A549 (cell line): ENCODE results near the gene ASB7. TPM values are rescaled to one million over a fixed set of nuclear protein-coding genes. Genes with fewer than 3 reads are reported as not detected.

Source experiments
- ATAC-seq, 2 experiments: fragments of 200-7000 bp in 1 of 2; fragments of >200 bp in 1 of 2; cut with Nextera tagmentation in 1 of 2; cut with Tn5 transposase in 1 of 2; 3 replicates each; pipeline versions ENCODE4 v1.8.0 to v1.9.1; 2018 to 2020; ENCODE audit warnings: mild to moderate bottlenecking in 1 of 2, moderate library complexity in 1 of 2
- CTCF ChIA-PET: fragments of 300-600 bp; sonication (Branson Sonifier 250); formaldehyde crosslinking; extraction: SDS; loops from one replicate; lab custom pipeline; 2021; ENCODE audit warnings: antibody characterized with exemption, inconsistent platforms; lab: Yijun Ruan, JAX
- POLR2A ChIA-PET: fragments of 350-600 bp; formaldehyde crosslinking; extraction: SDS; loops from one replicate; lab custom pipeline; 2021; ENCODE audit warnings: antibody characterized with exemption, inconsistent platforms; lab: Yijun Ruan, JAX
- DNase-seq, 2 experiments: peaks; one replicate each; pipeline versions ENCODE4 v3.0.0 to v3.0.0-alpha.2; 2011 to 2016; ENCODE audit warnings: low read depth in 1 of 2, low spot score in 1 of 2
- FAIRE-seq: peaks from 2 replicates; lab custom pipeline; 2011; peaks lifted over from hg19 to GRCh38; lab: Jason Lieb, UNC
- H3K27ac ChIP-seq, 2 experiments: fragments of >200 bp; sonication (Bioruptor Twin); formaldehyde crosslinking; 3 replicates each; pipeline ENCODE4 v1.5.1; 2016 to 2017
- H3K4me1 ChIP-seq: fragments of >200 bp; sonication (Bioruptor Twin); formaldehyde crosslinking; 3 replicates; pipeline ENCODE4 v1.6.1; 2016
- H3K4me2 ChIP-seq: fragments of >200 bp; sonication (Bioruptor Twin); formaldehyde crosslinking; 3 replicates; pipeline ENCODE4 v1.6.1; 2016
- H3K4me3 ChIP-seq: fragments of >200 bp; sonication (Bioruptor Twin); formaldehyde crosslinking; 3 replicates; pipeline ENCODE4 v1.5.1; 2016
- H3K9me3 ChIP-seq: fragments of >200 bp; sonication (Bioruptor Twin); formaldehyde crosslinking; 3 replicates; pipeline ENCODE4 v1.6.1; 2016
- ATOH8 ChIP-seq: fragments of 250-450 bp; sonication (Bioruptor Pico); IDR thresholded peaks from 2 replicates; pipeline ENCODE4 v1.5.0; 2020; ENCODE audit warnings: low read depth, mild to moderate bottlenecking, moderate library complexity
- BHLHE40 ChIP-seq: IDR thresholded peaks from 2 replicates; pipeline ENCODE4 v1.6.1; 2012; ENCODE audit warnings: low read depth, low read length, inconsistent platforms
- CBX8 ChIP-seq: fragments of 200-600 bp; sonication (generic); IDR thresholded peaks from 2 replicates; pipeline ENCODE4 v1.6.1; 2016
- FOSB ChIP-seq: fragments of 250-450 bp; sonication (Bioruptor Pico); IDR thresholded peaks from 2 replicates; pipeline ENCODE4 v1.5.0; 2020; ENCODE audit warnings: mild to moderate bottlenecking, moderate library complexity
- FOXS1 ChIP-seq: fragments of 250-450 bp; sonication (Bioruptor Pico); IDR thresholded peaks from 2 replicates; pipeline ENCODE4 v1.5.0; 2020; ENCODE audit warnings: mild to moderate bottlenecking, moderate library complexity
- GATA3 ChIP-seq: IDR thresholded peaks from 2 replicates; pipeline ENCODE4 v1.6.1; 2012; ENCODE audit warnings: borderline replicate concordance
- HDAC2 ChIP-seq: fragments of 200-600 bp; sonication (generic); IDR thresholded peaks from 2 replicates; pipeline ENCODE4 v1.6.1; 2016
- HEYL ChIP-seq: fragments of 250-450 bp; sonication (Bioruptor Pico); IDR thresholded peaks from 2 replicates; pipeline ENCODE4 v1.8.0; 2021; ENCODE audit warnings: mild to moderate bottlenecking, moderate library complexity
- HOXA7 ChIP-seq: fragments of 250-450 bp; sonication (Bioruptor Pico); IDR thresholded peaks from 2 replicates; pipeline ENCODE4 v1.5.0; 2020; ENCODE audit warnings: mild to moderate bottlenecking, moderate library complexity
- HOXB5 ChIP-seq: fragments of 250-450 bp; sonication (Bioruptor Pico); IDR thresholded peaks from 2 replicates; pipeline ENCODE4 v1.5.0; 2020; ENCODE audit warnings: mild to moderate bottlenecking, moderate library complexity
- JUN ChIP-seq, 2 experiments: fragments of >200 bp; sonication (Bioruptor Twin); formaldehyde crosslinking; IDR thresholded peaks; 2 replicates in 1 of 2; 3 replicates in 1 of 2; pipeline ENCODE4 v1.6.1; 2016 to 2017
- NFE2L2 ChIP-seq: fragments of 150-350 bp; conservative IDR thresholded peaks from 2 replicates; pipeline ENCODE4 v1.6.1; 2014; ENCODE audit warnings: low read length
- NPAS2 ChIP-seq: fragments of 250-450 bp; sonication (Bioruptor Pico); IDR thresholded peaks from 2 replicates; pipeline ENCODE4 v1.8.0; 2022; ENCODE audit warnings: mild to moderate bottlenecking, moderate library complexity, borderline replicate concordance
- NR3C1 ChIP-seq: fragments of >200 bp; sonication (Bioruptor Twin); formaldehyde crosslinking; IDR thresholded peaks from 3 replicates; pipeline ENCODE4 v1.6.1; 2017
- RARB ChIP-seq: fragments of 250-450 bp; sonication (Bioruptor Pico); IDR thresholded peaks from 2 replicates; pipeline ENCODE4 v1.8.0; 2021; ENCODE audit warnings: mild to moderate bottlenecking, moderate library complexity
- RCOR1 ChIP-seq: fragments of 150-350 bp; IDR thresholded peaks from 2 replicates; pipeline ENCODE4 v1.6.1; 2014; ENCODE audit warnings: antibody characterized with exemption, low read length, low read depth
- SREBF2 ChIP-seq: fragments of 450-650 bp; IDR thresholded peaks from 2 replicates; pipeline ENCODE4 v1.6.1; 2014; ENCODE audit warnings: mild to moderate bottlenecking, moderate library complexity
- ZC3H11A ChIP-seq: fragments of 450-650 bp; IDR thresholded peaks from 2 replicates; pipeline ENCODE4 v1.6.1; 2014; ENCODE audit warnings: antibody characterized with exemption, mild to moderate bottlenecking
- WGBS: methylation state at CpG from one replicate; pipeline ENCODE4 v1.1.6; 2017; ENCODE audit errors: missing lambda C conversion rate; 5-methylcytosine and 5-hydroxymethylcytosine counted together
- polyA plus RNA-seq, 4 experiments: library from polyadenylated mRNA; depleted of rRNA in 3 of 4; stranded (reverse); fragments of >200 nt; fragmentation: RNase III in 1 of 4; extraction: RNeasy Plus Mini Kit Qiagen cat#74134 plus additional on column Dnase treatment in 1 of 4; gene quantifications; 2 replicates in 3 of 4; 3 replicates in 1 of 4; pipeline ENCODE4 v1.2.3, GENCODE V29; 2011 to 2017
- TF ChIP-seq, protein P1 (sequence below): fragments of 450-650 bp; IDR thresholded peaks from 2 replicates; pipeline ENCODE4 v1.6.1; 2014; ENCODE audit warnings: antibody characterized with exemption
- TF ChIP-seq, protein P2 (sequence below): fragments of >200 bp; sonication (Bioruptor Twin); formaldehyde crosslinking; IDR thresholded peaks from 3 replicates; pipeline ENCODE4 v1.5.1; 2016
- TF ChIP-seq, protein P3 (sequence below): fragments of >200 bp; sonication (Bioruptor Twin); formaldehyde crosslinking; IDR thresholded peaks from 3 replicates; pipeline ENCODE4 v1.6.1; 2016

The ASB7 gene
- polyA plus RNA-seq, 2 of the 4 experiments (the other 2 are of a cell fraction) = 9.2 to 21.6 TPM

DNA sequence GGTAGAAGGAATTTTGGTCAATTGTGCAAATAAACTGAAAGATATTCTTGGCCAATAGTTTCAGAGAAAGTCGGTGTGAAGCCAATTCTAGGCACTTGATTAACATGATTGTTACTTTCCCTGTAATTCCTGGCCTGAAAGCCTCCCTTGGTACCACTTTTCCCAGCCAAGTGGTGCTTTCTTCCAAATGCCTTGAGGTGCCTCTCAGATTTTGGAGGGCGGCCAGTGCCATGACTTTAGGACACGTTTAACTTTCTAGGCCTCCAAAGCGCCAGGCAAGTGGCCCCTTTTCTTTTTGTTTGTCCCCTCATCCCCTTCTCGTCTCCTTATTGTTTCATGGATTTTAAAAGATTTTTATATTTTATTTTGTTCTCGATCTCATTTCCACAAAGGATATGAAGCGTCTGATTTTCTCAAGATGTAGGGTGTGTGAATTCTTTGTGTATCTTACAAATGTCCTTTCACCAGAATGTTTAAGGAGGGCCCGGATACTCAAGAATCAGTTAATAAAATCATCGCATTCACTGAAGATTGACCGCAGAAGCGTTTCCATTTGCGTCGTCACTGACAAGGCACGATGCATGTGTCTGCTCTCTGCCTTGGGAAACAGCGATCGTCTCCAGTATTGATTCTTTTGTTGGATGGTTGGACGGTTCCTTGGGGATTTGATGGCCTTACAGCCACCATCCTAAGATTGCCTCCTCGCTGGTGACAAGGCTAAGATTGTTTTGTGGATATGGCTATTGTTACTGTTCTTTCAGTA lies 87.8 kb downstream of the ASB7 start:
- Histone ChIP-seq H3K4me3 (no peak overlapping the region), H3K27ac (no peak overlapping the region), H3K9me3 (no peaks in the 10 kb centered on the region), H3K4me2 (no peak overlapping the region), H3K4me1 (0 out of 3 replicates have a peak, but pooled peaks cover 4% of the 10 kb centered on the region)
- ChIA-PET CTCF (interaction anchor here (0.6 to 2.0 kb wide), 3 partner anchors 12 to 627 kb away, joined by 3 to 6 read pairs (median 3); no protein-coding TSS in a partner anchor), POLR2A (no interaction called here)
- TF ChIP-seq ATOH8 = no peak
- TF ChIP-seq RARB (CRISPR knock-in tag) = no peak
- DNase-seq (no peak), ATAC-seq (no peak), FAIRE-seq (no peak)
- 82% methylated on average over 18 of the region's 18 CpGs for WGBS

- CTCF ChIA-PET = interaction anchor here (0.9 to 2.0 kb wide), 3 partner anchors 8 to 14 kb away, joined by 3 to 6 read pairs (median 4); no protein-coding TSS in a partner anchor
- TF ChIP-seq CBX8 (no peak), FOXS1 (no peak), HEYL (CRISPR knock-in tag) (no peak), SREBF2 (no peak), NPAS2 (CRISPR knock-in tag) (no peak), HOXB5 (CRISPR knock-in tag) (no peak), RCOR1 (no peak), ZC3H11A (no peak), BHLHE40 (no peak), FOSB (no peak)
- TF ChIP-seq, protein P1, sequence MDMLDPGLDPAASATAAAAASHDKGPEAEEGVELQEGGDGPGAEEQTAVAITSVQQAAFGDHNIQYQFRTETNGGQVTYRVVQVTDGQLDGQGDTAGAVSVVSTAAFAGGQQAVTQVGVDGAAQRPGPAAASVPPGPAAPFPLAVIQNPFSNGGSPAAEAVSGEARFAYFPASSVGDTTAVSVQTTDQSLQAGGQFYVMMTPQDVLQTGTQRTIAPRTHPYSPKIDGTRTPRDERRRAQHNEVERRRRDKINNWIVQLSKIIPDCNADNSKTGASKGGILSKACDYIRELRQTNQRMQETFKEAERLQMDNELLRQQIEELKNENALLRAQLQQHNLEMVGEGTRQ = no peak
- no peak for DNase-seq
- H3K4me2 ChIP-seq = no peak overlapping the region
- H3K4me1 ChIP-seq = 0 out of 3 replicates have a peak, but pooled peaks cover 4% of the 10 kb centered on the region
- FAIRE-seq = no peak
- 0 out of 3 replicates have a peak, but pooled peaks cover 1% of the 10 kb centered on the region for H3K9me3 ChIP-seq
- POLR2A ChIA-PET = no interaction called here
- ATAC-seq = no peak
- H3K27ac ChIP-seq = no peak overlapping the region
- no peak overlapping the region for H3K4me3 ChIP-seq
These were observed 88.4 kb downstream of the ASB7 start for GRCh38 chr15:100690795-100691158.

GRCh38 chr15:100691321-100691720 lies 88.9 kb downstream of the ASB7 start:
- 96% methylated on average over 4 of the region's 4 CpGs for WGBS
- H3K27ac ChIP-seq = no peak overlapping the region
- ATAC-seq = no peak; a peak in 1 of 6 replicates
- 0 out of 3 replicates have a peak, but pooled peaks cover 4% of the 10 kb centered on the region for H3K4me1 ChIP-seq
- ChIA-PET CTCF (interaction anchor here (0.9 to 2.0 kb wide), 5 partner anchors 9 to 182 kb away, joined by 3 to 8 read pairs (median 5); no protein-coding TSS in a partner anchor), POLR2A (no interaction called here)
- no peak for TF ChIP-seq NR3C1
- TF ChIP-seq, protein P2, sequence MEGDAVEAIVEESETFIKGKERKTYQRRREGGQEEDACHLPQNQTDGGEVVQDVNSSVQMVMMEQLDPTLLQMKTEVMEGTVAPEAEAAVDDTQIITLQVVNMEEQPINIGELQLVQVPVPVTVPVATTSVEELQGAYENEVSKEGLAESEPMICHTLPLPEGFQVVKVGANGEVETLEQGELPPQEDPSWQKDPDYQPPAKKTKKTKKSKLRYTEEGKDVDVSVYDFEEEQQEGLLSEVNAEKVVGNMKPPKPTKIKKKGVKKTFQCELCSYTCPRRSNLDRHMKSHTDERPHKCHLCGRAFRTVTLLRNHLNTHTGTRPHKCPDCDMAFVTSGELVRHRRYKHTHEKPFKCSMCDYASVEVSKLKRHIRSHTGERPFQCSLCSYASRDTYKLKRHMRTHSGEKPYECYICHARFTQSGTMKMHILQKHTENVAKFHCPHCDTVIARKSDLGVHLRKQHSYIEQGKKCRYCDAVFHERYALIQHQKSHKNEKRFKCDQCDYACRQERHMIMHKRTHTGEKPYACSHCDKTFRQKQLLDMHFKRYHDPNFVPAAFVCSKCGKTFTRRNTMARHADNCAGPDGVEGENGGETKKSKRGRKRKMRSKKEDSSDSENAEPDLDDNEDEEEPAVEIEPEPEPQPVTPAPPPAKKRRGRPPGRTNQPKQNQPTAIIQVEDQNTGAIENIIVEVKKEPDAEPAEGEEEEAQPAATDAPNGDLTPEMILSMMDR = no peak
- TF ChIP-seq HDAC2 = no peak
- TF ChIP-seq RARB (CRISPR knock-in tag) = no peak
- TF ChIP-seq JUN (IDR thresholded peaks at IDR 0.05) = no peak
- TF ChIP-seq GATA3 = no peak
- no peak for TF ChIP-seq NFE2L2
- no peak for TF ChIP-seq HOXA7 (CRISPR knock-in tag)
- no peak for TF ChIP-seq HOXB5 (CRISPR knock-in tag)
- TF ChIP-seq, protein P3, sequence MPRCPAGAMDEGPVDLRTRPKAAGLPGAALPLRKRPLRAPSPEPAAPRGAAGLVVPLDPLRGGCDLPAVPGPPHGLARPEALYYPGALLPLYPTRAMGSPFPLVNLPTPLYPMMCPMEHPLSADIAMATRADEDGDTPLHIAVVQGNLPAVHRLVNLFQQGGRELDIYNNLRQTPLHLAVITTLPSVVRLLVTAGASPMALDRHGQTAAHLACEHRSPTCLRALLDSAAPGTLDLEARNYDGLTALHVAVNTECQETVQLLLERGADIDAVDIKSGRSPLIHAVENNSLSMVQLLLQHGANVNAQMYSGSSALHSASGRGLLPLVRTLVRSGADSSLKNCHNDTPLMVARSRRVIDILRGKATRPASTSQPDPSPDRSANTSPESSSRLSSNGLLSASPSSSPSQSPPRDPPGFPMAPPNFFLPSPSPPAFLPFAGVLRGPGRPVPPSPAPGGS = no peak
- no peak overlapping the region for H3K4me3 ChIP-seq
- FAIRE-seq = no peak
- DNase-seq = no peak
- no peak overlapping the region for H3K4me2 ChIP-seq
- H3K9me3 ChIP-seq = 0 out of 3 replicates have a peak, but pooled peaks cover 4% of the 10 kb centered on the region
